ENCODE data around the gene ABCC6. TPM values are rescaled to one million over a fixed set of nuclear protein-coding genes. Genes with fewer than 3 reads are reported as not detected.

The ABCC6 gene
- total and polyA plus RNA-seq, 2 of the 13 experiments (the other 11 are each of a cell fraction or from before 2014, with no cell fraction given) = 82.4 to 105 TPM

- Histone ChIP-seq H3K79me2 (ENCODE audit: insufficient read depth, low read length) (no peaks in the 10 kb centered on the region), H3K4me1 (ENCODE audit: insufficient read depth, low read length) (no peaks in the 10 kb centered on the region), H4K20me1 (ENCODE audit: insufficient read depth, low read length) (no peaks in the 10 kb centered on the region), H2AFZ (ENCODE audit: low read length) (no peak overlapping the region), H3K4me3 (replicated peaks in 1 of 3; ENCODE audit: insufficient read depth in 1 of 3, low read depth in 2 of 3, low read length in 3 of 3) (no peak overlapping the region), H3K9ac (ENCODE audit: insufficient read depth, low read depth, low read length) (no peak overlapping the region), H3K36me3 (replicated peaks in 1 of 2; ENCODE audit: control insufficient read depth in 1 of 2, insufficient read depth in 2 of 2, low read length in 2 of 2) (peaks cover 77 to 94% of the 10 kb centered on the region in 2 experiments), H3K9me3 (ENCODE audit: low read length) (no peaks in the 10 kb centered on the region), H3K4me2 (ENCODE audit: low read depth, low read length) (no peak overlapping the region), H3K27ac (ENCODE audit: extremely low read length, insufficient read depth, low read length) (no peak overlapping the region), H3K27me3 (ENCODE audit: control insufficient read depth in 1 of 2, insufficient read depth in 2 of 2, low read length in 2 of 2) (no peaks in the 10 kb centered on the region)
- FAIRE-seq (no peak), DNase-seq (ENCODE audit: low spot score) (no peak), ATAC-seq (no peak)
- WGBS (ENCODE audit: low lambda C conversion rate) = 83% methylated on average over 7 of the region's 7 CpGs
- intact Hi-C loops (cut with micrococcal nuclease; ENCODE audit: unreplicated experiment) = no loop called here
- no TSS peak for BruUV-seq (replicated peaks)
- in situ Hi-C loops (cut with HindIII; ENCODE audit: extremely low pct_ligation_motif_present, low pct_unique_long_range_greater_than_20kb) = no loop called here
- ChIA-PET POLR2A (no interaction called here), CTCF (ENCODE audit: low intra/inter-chr PET ratio, low total read pairs) (no interaction called here)
- TF ChIP-seq AGO2 (optimal IDR thresholded peaks at IDR 0.05; ENCODE audit: low read depth, low read length) = peak; percentile 5
- no peak for TF ChIP-seq ZNF564 (CRISPR knock-in tag; IDR thresholded peaks at IDR 0.05)
- no peak for TF ChIP-seq ZNF768 (CRISPR knock-in tag; IDR thresholded peaks at IDR 0.05)
- peak; percentile 93 for TF ChIP-seq ZNF121 (CRISPR knock-in tag; IDR thresholded peaks at IDR 0.05)
Measured at GRCh38 chr16:16166085-16166484, 57.2 kb downstream of the ABCC6 start.

GRCh38 chr16:16164243-16164642, 59.1 kb downstream of the ABCC6 start:
- no peak overlapping the region for H3K27ac ChIP-seq (ENCODE audit: extremely low read length, insufficient read depth, low read length)
- no peak for DNase-seq (ENCODE audit: low spot score)
- no peaks in the 10 kb centered on the region for H3K4me1 ChIP-seq (ENCODE audit: insufficient read depth, low read length)
- POLR2A ChIA-PET = interaction anchor here (0.5 to 1.3 kb wide), 2 partner anchors 11 to 17 kb away, joined by 3 read pairs; no protein-coding TSS in a partner anchor
- H3K27me3 ChIP-seq (ENCODE audit: control insufficient read depth in 1 of 2, insufficient read depth in 2 of 2, low read length in 2 of 2) = no peaks in the 10 kb centered on the region
- no peaks in the 10 kb centered on the region for H4K20me1 ChIP-seq (ENCODE audit: insufficient read depth, low read length)
- H2AFZ ChIP-seq (ENCODE audit: low read length) = no peak overlapping the region
- no peaks in the 10 kb centered on the region for H3K79me2 ChIP-seq (ENCODE audit: insufficient read depth, low read length)
- ATAC-seq = no peak
- H3K9ac ChIP-seq (ENCODE audit: insufficient read depth, low read depth, low read length) = no peak overlapping the region
- CTCF ChIA-PET (ENCODE audit: low intra/inter-chr PET ratio, low total read pairs) = no interaction called here
- 85% methylated on average over 3 of the region's 3 CpGs for WGBS (ENCODE audit: low lambda C conversion rate)
- peaks cover 74 to 95% of the 10 kb centered on the region in 2 experiments for H3K36me3 ChIP-seq (replicated peaks in 1 of 2; ENCODE audit: control insufficient read depth in 1 of 2, insufficient read depth in 2 of 2, low read length in 2 of 2)
- peaks cover 7% of the 10 kb centered on the region; the same call in 1 of the 2 replicates for H3K9me3 ChIP-seq (ENCODE audit: low read length)
- H3K4me2 ChIP-seq (ENCODE audit: low read depth, low read length) = no peak overlapping the region
- in situ Hi-C loops (cut with HindIII; ENCODE audit: extremely low pct_ligation_motif_present, low pct_unique_long_range_greater_than_20kb) = no loop called here
- TF ChIP-seq ZNF776 (CRISPR knock-in tag; IDR thresholded peaks at IDR 0.05) = no peak
- TF ChIP-seq, protein P1, sequence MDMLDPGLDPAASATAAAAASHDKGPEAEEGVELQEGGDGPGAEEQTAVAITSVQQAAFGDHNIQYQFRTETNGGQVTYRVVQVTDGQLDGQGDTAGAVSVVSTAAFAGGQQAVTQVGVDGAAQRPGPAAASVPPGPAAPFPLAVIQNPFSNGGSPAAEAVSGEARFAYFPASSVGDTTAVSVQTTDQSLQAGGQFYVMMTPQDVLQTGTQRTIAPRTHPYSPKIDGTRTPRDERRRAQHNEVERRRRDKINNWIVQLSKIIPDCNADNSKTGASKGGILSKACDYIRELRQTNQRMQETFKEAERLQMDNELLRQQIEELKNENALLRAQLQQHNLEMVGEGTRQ (IDR thresholded peaks at IDR 0.05; ENCODE audit: low read depth, low read length) = peak; percentile 26; the same call in 1 of the 2 replicates
- TF ChIP-seq, protein P1 (CRISPR knock-in tag; IDR thresholded peaks at IDR 0.05; ENCODE audit: borderline replicate concordance) = no peak
- TF ChIP-seq, protein P2, sequence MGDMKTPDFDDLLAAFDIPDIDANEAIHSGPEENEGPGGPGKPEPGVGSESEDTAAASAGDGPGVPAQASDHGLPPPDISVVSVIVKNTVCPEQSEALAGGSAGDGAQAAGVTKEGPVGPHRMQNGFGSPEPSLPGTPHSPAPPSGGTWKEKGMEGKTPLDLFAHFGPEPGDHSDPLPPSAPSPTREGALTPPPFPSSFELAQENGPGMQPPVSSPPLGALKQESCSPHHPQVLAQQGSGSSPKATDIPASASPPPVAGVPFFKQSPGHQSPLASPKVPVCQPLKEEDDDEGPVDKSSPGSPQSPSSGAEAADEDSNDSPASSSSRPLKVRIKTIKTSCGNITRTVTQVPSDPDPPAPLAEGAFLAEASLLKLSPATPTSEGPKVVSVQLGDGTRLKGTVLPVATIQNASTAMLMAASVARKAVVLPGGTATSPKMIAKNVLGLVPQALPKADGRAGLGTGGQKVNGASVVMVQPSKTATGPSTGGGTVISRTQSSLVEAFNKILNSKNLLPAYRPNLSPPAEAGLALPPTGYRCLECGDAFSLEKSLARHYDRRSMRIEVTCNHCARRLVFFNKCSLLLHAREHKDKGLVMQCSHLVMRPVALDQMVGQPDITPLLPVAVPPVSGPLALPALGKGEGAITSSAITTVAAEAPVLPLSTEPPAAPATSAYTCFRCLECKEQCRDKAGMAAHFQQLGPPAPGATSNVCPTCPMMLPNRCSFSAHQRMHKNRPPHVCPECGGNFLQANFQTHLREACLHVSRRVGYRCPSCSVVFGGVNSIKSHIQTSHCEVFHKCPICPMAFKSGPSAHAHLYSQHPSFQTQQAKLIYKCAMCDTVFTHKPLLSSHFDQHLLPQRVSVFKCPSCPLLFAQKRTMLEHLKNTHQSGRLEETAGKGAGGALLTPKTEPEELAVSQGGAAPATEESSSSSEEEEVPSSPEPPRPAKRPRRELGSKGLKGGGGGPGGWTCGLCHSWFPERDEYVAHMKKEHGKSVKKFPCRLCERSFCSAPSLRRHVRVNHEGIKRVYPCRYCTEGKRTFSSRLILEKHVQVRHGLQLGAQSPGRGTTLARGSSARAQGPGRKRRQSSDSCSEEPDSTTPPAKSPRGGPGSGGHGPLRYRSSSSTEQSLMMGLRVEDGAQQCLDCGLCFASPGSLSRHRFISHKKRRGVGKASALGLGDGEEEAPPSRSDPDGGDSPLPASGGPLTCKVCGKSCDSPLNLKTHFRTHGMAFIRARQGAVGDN (CRISPR knock-in tag; IDR thresholded peaks at IDR 0.05) = no peak
- no peak for TF ChIP-seq ATF7-NPFF (CRISPR knock-in tag; IDR thresholded peaks at IDR 0.05; ENCODE audit: low read depth)
- no peak for FAIRE-seq
- intact Hi-C loops (cut with micrococcal nuclease; ENCODE audit: unreplicated experiment) = no loop called here
- H3K4me3 ChIP-seq (replicated peaks in 1 of 3; ENCODE audit: insufficient read depth in 1 of 3, low read depth in 2 of 3, low read length in 3 of 3) = no peak overlapping the region
- BruUV-seq (replicated peaks) = no TSS peak

All from HepG2 (cell line).